Astrocyte (in vitro differentiated cells and primary cell): ENCODE measurements around the gene RDH13. TPM values are rescaled to one million over a fixed set of nuclear protein-coding genes. Genes with fewer than 3 reads are reported as not detected.

Experiments
- DNase-seq: peaks from one replicate; pipeline ENCODE4 v3.0.0-alpha.2; 2010; ENCODE audit warnings: low read depth
- FAIRE-seq: peaks from 2 replicates; lab custom pipeline; 2011; peaks lifted over from hg19 to GRCh38; lab: Jason Lieb, UNC
- H2AFZ ChIP-seq: 2 replicates; pipeline ENCODE4 v1.6.0; 2012; ENCODE audit warnings: low read depth, low read length, inconsistent platforms
- H3K27ac ChIP-seq: 2 replicates; pipeline ENCODE4 v1.5.1; 2011; ENCODE audit warnings: low read depth, low read length, inconsistent platforms
- H3K27me3 ChIP-seq: 2 replicates; pipeline ENCODE4 v1.6.0; 2011; ENCODE audit warnings: low read length, inconsistent platforms; ENCODE audit not compliant: insufficient read depth
- H3K36me3 ChIP-seq: 2 replicates; pipeline ENCODE4 v1.5.1; 2011; ENCODE audit warnings: low read length, inconsistent platforms; ENCODE audit not compliant: insufficient read depth
- H3K4me1 ChIP-seq: 2 replicates; pipeline ENCODE4 v1.5.1; 2011; ENCODE audit warnings: low read length, inconsistent platforms; ENCODE audit not compliant: insufficient read depth
- H3K4me2 ChIP-seq: 2 replicates; pipeline ENCODE4 v1.6.0; 2012; ENCODE audit warnings: low read length, inconsistent platforms
- H3K4me3 ChIP-seq: 2 replicates; pipeline ENCODE4 v1.5.1; 2011; ENCODE audit warnings: low read depth, mild to moderate bottlenecking, low read length, inconsistent platforms; ENCODE audit not compliant: insufficient read depth
- H3K79me2 ChIP-seq: 2 replicates; pipeline ENCODE4 v1.6.0; 2012; ENCODE audit warnings: mild to moderate bottlenecking, low read length, inconsistent platforms; ENCODE audit not compliant: insufficient read depth
- H3K9ac ChIP-seq: 2 replicates; pipeline ENCODE4 v1.6.0; 2012; ENCODE audit warnings: mild to moderate bottlenecking, low read length, inconsistent platforms
- H3K9me3 ChIP-seq: 2 replicates; pipeline ENCODE4 v1.5.1; 2012; ENCODE audit warnings: low read depth, mild to moderate bottlenecking, low read length, inconsistent platforms; ENCODE audit not compliant: insufficient read depth
- H4K20me1 ChIP-seq: 2 replicates; pipeline ENCODE4 v1.6.0; 2012; ENCODE audit warnings: low read length, inconsistent platforms; ENCODE audit not compliant: insufficient read depth
- H3K27ac Mint-ChIP-seq: one replicate; pipeline ENCODE4 v1.8.0; 2021; ENCODE audit warnings: mild to moderate bottlenecking, mixed read lengths; ENCODE audit not compliant: unreplicated experiment
- H3K27me3 Mint-ChIP-seq: one replicate; pipeline ENCODE4 v1.8.0; 2021; ENCODE audit warnings: low read depth, mixed read lengths; ENCODE audit not compliant: unreplicated experiment
- H3K36me3 Mint-ChIP-seq: one replicate; pipeline ENCODE4 v1.8.0; 2021; ENCODE audit warnings: low read depth, mixed read lengths; ENCODE audit not compliant: unreplicated experiment
- H3K4me1 Mint-ChIP-seq: one replicate; pipeline ENCODE4 v1.8.0; 2021; ENCODE audit warnings: low read depth, mixed read lengths; ENCODE audit not compliant: unreplicated experiment
- H3K4me3 Mint-ChIP-seq: one replicate; pipeline ENCODE4 v1.8.0; 2021; ENCODE audit warnings: mild to moderate bottlenecking, moderate library complexity, mixed read lengths; ENCODE audit not compliant: unreplicated experiment
- H3K9me3 Mint-ChIP-seq: one replicate; pipeline ENCODE4 v1.8.0; 2021; ENCODE audit warnings: mild to moderate bottlenecking, mixed read lengths; ENCODE audit not compliant: unreplicated experiment
- EZH2 ChIP-seq: IDR thresholded peaks from 2 replicates; pipeline ENCODE4 v1.6.1; 2012; ENCODE audit warnings: mild to moderate bottlenecking, low read length, inconsistent platforms; ENCODE audit not compliant: insufficient read depth
- total RNA-seq: library from RNA; stranded (reverse); gene quantifications from 2 replicates; pipeline ENCODE4 v1.2.1, GENCODE V29; 2021
- TF ChIP-seq, protein P1 (sequence below): IDR thresholded peaks from 2 replicates; pipeline ENCODE4 v1.5.1; 2011; ENCODE audit warnings: low read depth, mild to moderate bottlenecking, inconsistent platforms, low read length, moderate library complexity; ENCODE audit not compliant: insufficient read depth

Gene RDH13
- total RNA-seq, 1 donor from 2014 or later: 22.6 TPM

DNA sequence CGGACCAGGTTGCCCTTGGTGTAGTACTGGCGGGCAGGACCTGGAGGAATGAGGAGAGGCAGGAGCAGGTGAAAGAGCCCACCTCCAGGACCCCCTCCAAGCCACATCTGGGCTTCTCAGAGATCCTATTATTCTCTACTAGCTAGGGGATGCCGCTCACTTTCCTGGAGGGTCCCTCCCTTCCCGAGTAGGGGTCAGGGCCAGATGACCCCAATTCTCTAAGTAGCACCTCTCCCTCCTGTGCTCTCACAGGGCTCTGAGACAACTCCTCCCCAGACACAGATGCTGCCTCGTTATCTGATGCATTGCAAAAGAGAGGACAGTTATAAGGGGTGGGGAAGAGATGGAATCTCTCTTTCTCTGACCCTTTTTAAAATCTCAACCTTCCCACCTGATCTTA, 47.8 kb downstream of the RDH13 start:
- H3K9me3 Mint-ChIP-seq: peaks cover 4% of the 10 kb centered on the region
- no peak overlapping the region for H2AFZ ChIP-seq
- H3K27ac Mint-ChIP-seq: no peak overlapping the region
- peaks cover 6% of the 10 kb centered on the region for H3K27me3 Mint-ChIP-seq
- no peaks in the 10 kb centered on the region for H3K4me1 Mint-ChIP-seq
- no peaks in the 10 kb centered on the region for H4K20me1 ChIP-seq
- H3K9me3 ChIP-seq: no peaks in the 10 kb centered on the region
- no peaks in the 10 kb centered on the region for H3K4me1 ChIP-seq
- no peaks in the 10 kb centered on the region for H3K27me3 ChIP-seq
- H3K79me2 ChIP-seq: no peaks in the 10 kb centered on the region
- no peak overlapping the region for H3K27ac ChIP-seq
- H3K4me2 ChIP-seq: no peak overlapping the region
- FAIRE-seq (no peak), DNase-seq (no peak)
- H3K9ac ChIP-seq: no peak overlapping the region
- no peaks in the 10 kb centered on the region for H3K36me3 ChIP-seq
- no peak overlapping the region for H3K4me3 Mint-ChIP-seq
- TF ChIP-seq, protein P1, sequence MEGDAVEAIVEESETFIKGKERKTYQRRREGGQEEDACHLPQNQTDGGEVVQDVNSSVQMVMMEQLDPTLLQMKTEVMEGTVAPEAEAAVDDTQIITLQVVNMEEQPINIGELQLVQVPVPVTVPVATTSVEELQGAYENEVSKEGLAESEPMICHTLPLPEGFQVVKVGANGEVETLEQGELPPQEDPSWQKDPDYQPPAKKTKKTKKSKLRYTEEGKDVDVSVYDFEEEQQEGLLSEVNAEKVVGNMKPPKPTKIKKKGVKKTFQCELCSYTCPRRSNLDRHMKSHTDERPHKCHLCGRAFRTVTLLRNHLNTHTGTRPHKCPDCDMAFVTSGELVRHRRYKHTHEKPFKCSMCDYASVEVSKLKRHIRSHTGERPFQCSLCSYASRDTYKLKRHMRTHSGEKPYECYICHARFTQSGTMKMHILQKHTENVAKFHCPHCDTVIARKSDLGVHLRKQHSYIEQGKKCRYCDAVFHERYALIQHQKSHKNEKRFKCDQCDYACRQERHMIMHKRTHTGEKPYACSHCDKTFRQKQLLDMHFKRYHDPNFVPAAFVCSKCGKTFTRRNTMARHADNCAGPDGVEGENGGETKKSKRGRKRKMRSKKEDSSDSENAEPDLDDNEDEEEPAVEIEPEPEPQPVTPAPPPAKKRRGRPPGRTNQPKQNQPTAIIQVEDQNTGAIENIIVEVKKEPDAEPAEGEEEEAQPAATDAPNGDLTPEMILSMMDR: no peak
- H3K4me3 ChIP-seq: no peak overlapping the region
- H3K36me3 Mint-ChIP-seq: no peaks in the 10 kb centered on the region

DNA sequence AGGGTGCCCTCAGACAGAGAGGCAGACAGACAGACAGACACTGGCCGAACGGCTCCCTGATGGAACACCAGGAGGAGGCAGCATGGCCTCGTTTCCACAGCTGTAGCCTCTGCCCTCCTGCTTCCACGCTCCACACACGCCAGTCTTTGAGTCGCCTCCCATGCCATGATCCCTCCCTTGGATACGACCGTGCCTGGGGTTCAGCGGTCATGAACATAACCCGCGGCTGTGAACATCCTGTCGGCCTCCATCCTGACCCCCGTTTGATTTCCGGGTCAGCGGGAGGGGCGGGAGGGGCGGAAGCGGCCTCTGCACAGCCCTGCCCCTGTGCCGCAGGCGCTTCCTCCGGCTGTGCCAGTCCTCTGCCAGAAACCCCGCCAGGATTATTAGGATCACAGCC, 48.2 kb downstream of the RDH13 start:
- Mint-ChIP-seq H3K36me3 (no peaks in the 10 kb centered on the region), H3K27me3 (peaks cover 6% of the 10 kb centered on the region), H3K9me3 (peaks cover 4% of the 10 kb centered on the region), H3K27ac (no peak overlapping the region), H3K4me1 (no peaks in the 10 kb centered on the region), H3K4me3 (no peak overlapping the region)
- H3K27ac ChIP-seq: no peak overlapping the region
- no peaks in the 10 kb centered on the region for H3K27me3 ChIP-seq
- H4K20me1 ChIP-seq: no peaks in the 10 kb centered on the region
- no peak overlapping the region for H3K4me3 ChIP-seq
- H3K9me3 ChIP-seq: no peaks in the 10 kb centered on the region
- H2AFZ ChIP-seq: no peak overlapping the region
- H3K4me2 ChIP-seq: no peak overlapping the region
- H3K4me1 ChIP-seq: no peaks in the 10 kb centered on the region
- FAIRE-seq (no peak), DNase-seq (no peak)
- H3K9ac ChIP-seq: no peak overlapping the region
- H3K36me3 ChIP-seq: no peaks in the 10 kb centered on the region
- TF ChIP-seq EZH2: no peak
- TF ChIP-seq, protein P1: no peak
- no peaks in the 10 kb centered on the region for H3K79me2 ChIP-seq

DNA sequence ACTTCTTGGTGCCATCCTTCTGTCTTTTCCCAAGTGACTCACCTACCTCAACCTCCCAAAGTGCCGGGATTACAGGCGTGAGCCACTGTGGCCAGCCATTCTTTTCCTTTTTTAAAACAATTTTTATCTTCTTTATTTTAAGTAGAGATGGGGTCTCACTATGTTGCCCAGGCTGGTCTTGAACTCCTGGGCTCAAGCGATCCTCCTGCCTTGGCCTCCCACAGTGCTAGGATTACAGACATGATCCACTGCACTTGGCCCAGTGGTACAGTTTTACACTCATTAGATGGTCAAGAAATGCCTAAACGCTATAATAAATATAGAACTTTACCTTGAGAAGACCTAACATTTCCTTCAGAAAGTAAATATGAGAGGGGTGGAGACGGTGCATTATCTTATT, 49.4 kb downstream of the RDH13 start:
- no peak overlapping the region for H3K27ac Mint-ChIP-seq

More for the DNA sequence above, 49.4 kb downstream of the RDH13 start:
- DNase-seq (no peak), FAIRE-seq (no peak)
- Histone ChIP-seq H4K20me1 (no peaks in the 10 kb centered on the region), H2AFZ (no peak overlapping the region), H3K27me3 (no peaks in the 10 kb centered on the region), H3K4me3 (no peak overlapping the region), H3K79me2 (no peaks in the 10 kb centered on the region), H3K9ac (no peak overlapping the region), H3K27ac (no peak overlapping the region), H3K4me1 (no peaks in the 10 kb centered on the region), H3K36me3 (no peaks in the 10 kb centered on the region), H3K9me3 (no peaks in the 10 kb centered on the region), H3K4me2 (no peak overlapping the region)
- TF ChIP-seq EZH2: no peak
- TF ChIP-seq, protein P1: no peak
- Mint-ChIP-seq H3K27me3 (peaks cover 8% of the 10 kb centered on the region), H3K4me1 (no peaks in the 10 kb centered on the region), H3K9me3 (peaks cover 7% of the 10 kb centered on the region), H3K36me3 (no peaks in the 10 kb centered on the region), H3K4me3 (no peak overlapping the region)
